WERI-Rb-1 (cell line): ENCODE data around the gene ENPEP.

Experiments used
- DNase-seq: peaks from one replicate; pipeline ENCODE4 v3.0.0-alpha.2; 2020
- H3K27ac ChIP-seq: fragments of 250-450 bp; sonication (Bioruptor Pico); 2 replicates; pipeline ENCODE4 v1.5.1; 2020; ENCODE audit warnings: mild to moderate bottlenecking, moderate library complexity
- H3K27me3 ChIP-seq: fragments of 250-450 bp; sonication (Bioruptor Pico); 2 replicates; pipeline ENCODE4 v1.5.1; 2021; ENCODE audit warnings: mild to moderate bottlenecking, low read depth, moderate library complexity; ENCODE audit not compliant: insufficient read depth, severe bottlenecking
- H3K36me3 ChIP-seq: fragments of 250-450 bp; sonication (Bioruptor Pico); 2 replicates; pipeline ENCODE4 v1.5.1; 2020; ENCODE audit warnings: mild to moderate bottlenecking, moderate library complexity
- H3K4me3 ChIP-seq: 2 replicates; pipeline ENCODE4 v1.5.1; 2011; ENCODE audit warnings: low read depth, mild to moderate bottlenecking, control low read depth, low read length
- H3K9me3 ChIP-seq: fragments of 250-450 bp; sonication (Bioruptor Pico); 2 replicates; pipeline ENCODE4 v1.5.1; 2021; ENCODE audit warnings: mild to moderate bottlenecking, moderate library complexity; ENCODE audit not compliant: severe bottlenecking
- TF ChIP-seq, protein P1 (sequence below): IDR thresholded peaks from 2 replicates; pipeline ENCODE4 v1.5.1; 2011; ENCODE audit warnings: low read depth, mild to moderate bottlenecking, control low read depth, inconsistent platforms, low read length

ENPEP gene

DNA sequence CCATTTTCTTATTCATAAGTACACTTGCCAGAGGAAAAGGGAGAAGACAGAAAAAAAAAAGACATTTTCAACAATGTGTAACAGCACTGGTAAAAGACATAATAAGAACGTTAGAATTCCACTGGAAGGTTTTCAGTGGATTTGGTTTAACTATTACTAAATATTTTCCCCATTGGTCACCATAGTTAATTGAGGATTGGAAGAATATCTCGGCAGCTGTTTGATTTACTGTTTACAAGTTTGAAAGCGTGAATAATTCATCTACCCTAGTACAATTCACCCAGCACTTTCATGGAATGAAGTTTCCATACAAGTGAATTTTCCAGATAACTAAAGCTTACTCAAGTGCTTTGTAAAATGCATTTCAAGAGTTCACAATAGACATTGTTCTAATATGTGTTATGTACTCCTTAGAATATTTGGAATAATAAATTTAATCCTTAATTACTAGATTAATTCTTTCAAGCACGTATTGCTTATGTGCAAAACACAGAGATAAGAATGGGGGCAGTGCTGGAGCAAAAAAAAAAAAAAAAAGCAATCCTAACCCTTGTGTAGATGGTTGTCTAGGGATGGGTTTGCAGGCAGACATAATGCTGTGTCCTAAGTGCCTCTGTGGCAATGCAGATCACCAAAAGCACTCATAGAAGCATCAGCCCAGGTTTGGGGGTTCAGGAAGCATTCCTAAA, 57.1 kb downstream of the ENPEP start:
- Histone ChIP-seq H3K27ac (no peak overlapping the region), H3K9me3 (peaks cover 8% of the 10 kb centered on the region), H3K36me3 (no peaks in the 10 kb centered on the region), H3K4me3 (no peak overlapping the region), H3K27me3 (peaks cover 9% of the 10 kb centered on the region)
- DNase-seq, result no peak
- TF ChIP-seq, protein P1, sequence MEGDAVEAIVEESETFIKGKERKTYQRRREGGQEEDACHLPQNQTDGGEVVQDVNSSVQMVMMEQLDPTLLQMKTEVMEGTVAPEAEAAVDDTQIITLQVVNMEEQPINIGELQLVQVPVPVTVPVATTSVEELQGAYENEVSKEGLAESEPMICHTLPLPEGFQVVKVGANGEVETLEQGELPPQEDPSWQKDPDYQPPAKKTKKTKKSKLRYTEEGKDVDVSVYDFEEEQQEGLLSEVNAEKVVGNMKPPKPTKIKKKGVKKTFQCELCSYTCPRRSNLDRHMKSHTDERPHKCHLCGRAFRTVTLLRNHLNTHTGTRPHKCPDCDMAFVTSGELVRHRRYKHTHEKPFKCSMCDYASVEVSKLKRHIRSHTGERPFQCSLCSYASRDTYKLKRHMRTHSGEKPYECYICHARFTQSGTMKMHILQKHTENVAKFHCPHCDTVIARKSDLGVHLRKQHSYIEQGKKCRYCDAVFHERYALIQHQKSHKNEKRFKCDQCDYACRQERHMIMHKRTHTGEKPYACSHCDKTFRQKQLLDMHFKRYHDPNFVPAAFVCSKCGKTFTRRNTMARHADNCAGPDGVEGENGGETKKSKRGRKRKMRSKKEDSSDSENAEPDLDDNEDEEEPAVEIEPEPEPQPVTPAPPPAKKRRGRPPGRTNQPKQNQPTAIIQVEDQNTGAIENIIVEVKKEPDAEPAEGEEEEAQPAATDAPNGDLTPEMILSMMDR, result no peak

DNA sequence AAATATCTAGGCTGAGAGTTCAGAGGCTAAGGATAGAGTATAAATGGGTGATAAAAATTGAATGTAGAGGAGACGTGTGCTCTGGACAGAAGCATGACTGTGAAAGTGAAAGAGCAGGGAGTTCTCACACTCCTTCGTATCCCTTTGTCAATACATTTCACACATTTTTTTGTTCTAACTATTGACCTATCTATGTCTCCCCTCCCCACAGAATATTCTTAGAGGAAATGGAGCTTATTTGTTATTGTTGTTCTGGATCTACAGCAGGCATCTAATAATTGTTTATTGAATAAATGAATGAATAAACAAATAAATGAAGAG, 57.6 kb downstream of the ENPEP start:
- peaks cover 8% of the 10 kb centered on the region for H3K9me3 ChIP-seq
- TF ChIP-seq, protein P1, result no peak
- H3K4me3 ChIP-seq, result no peak overlapping the region
- peaks cover 9% of the 10 kb centered on the region for H3K27me3 ChIP-seq
- H3K36me3 ChIP-seq, result no peaks in the 10 kb centered on the region
- no peak for DNase-seq
- H3K27ac ChIP-seq, result no peak overlapping the region

- no peak overlapping the region for H3K27ac ChIP-seq
- H3K27me3 ChIP-seq, result peaks cover 9% of the 10 kb centered on the region
- DNase-seq, result no peak
Measured at GRCh38 chr4:110533940-110534339, 58.0 kb downstream of the ENPEP start.

DNA sequence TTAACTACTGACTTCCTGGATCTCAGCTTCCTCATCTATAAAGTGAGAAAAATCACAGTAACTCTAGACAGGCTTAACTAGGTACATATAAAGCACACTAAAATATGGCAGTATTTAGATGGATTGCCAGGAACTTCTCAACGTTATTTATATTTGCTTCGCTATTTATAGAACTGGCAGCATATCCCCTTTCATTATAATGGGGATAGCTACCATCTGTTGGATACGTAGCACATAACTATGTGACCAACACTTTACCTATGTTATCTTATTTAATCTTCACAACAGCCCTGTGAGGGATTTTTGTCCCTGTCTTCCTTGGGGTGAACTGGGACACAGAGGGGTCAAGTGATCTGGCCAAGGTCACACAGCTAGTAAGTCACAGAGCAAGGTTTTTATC, 64.6 kb downstream of the ENPEP start:
- peaks cover 8% of the 10 kb centered on the region for H3K9me3 ChIP-seq
- peaks cover 9% of the 10 kb centered on the region for H3K27me3 ChIP-seq
- TF ChIP-seq, protein P1, result no peak
- DNase-seq, result no peak
- H3K27ac ChIP-seq, result no peak overlapping the region
- H3K4me3 ChIP-seq, result no peak overlapping the region
- no peaks in the 10 kb centered on the region for H3K36me3 ChIP-seq

More at GRCh38 chr4:110533940-110534339, 58.0 kb downstream of the ENPEP start:
- no peaks in the 10 kb centered on the region for H3K36me3 ChIP-seq
- H3K9me3 ChIP-seq, result peaks cover 8% of the 10 kb centered on the region
- no peak overlapping the region for H3K4me3 ChIP-seq
- TF ChIP-seq, protein P1, result no peak

- no peak overlapping the region for H3K4me3 ChIP-seq
- no peaks in the 10 kb centered on the region for H3K36me3 ChIP-seq
- H3K27me3 ChIP-seq, result peaks cover 9% of the 10 kb centered on the region
- peaks cover 8% of the 10 kb centered on the region for H3K9me3 ChIP-seq
- TF ChIP-seq, protein P1, result no peak
- DNase-seq, result no peak
- no peak overlapping the region for H3K27ac ChIP-seq
Measured at GRCh38 chr4:110540982-110541451, 65.1 kb downstream of the ENPEP start.

GRCh38 chr4:110543577-110543976, 67.6 kb downstream of the ENPEP start:
- no peaks in the 10 kb centered on the region for H3K9me3 ChIP-seq

More at GRCh38 chr4:110543577-110543976, 67.6 kb downstream of the ENPEP start:
- TF ChIP-seq, protein P1, result no peak
- Histone ChIP-seq H3K27me3 (peaks cover 21% of the 10 kb centered on the region), H3K27ac (no peak overlapping the region), H3K36me3 (no peaks in the 10 kb centered on the region), H3K4me3 (no peak overlapping the region)
- no peak for DNase-seq
